T-cell (primary cell): Measurements from ENCODE around the gene SOX6. TPM values are rescaled to one million over a fixed set of nuclear protein-coding genes. Genes with fewer than 3 reads are reported as not detected.
"Not testable (repeated sequence)": the region's sequence is repeated elsewhere in the genome, so short reads cannot be mapped to it uniquely, and the experiment has no call there.

ENCODE experiments used
- ATAC-seq, 4 experiments: fragments of 200-7000 bp in 3 of 4; fragments of 150-1000 bp in 1 of 4; cut with Tn5 transposase; replicated peaks in 1 of 4; 1 replicate in 3 of 4; 2 replicates in 1 of 4; pipeline ENCODE4 v1.10.0; 2021; ENCODE audit warnings: moderate library complexity in 3 of 4, mild to moderate bottlenecking in 2 of 4, moderate number of reproducible peaks in 1 of 4
- CTCF ChIA-PET, 2 donors: fragments of 300-600 bp; sonication (Branson Sonifier 250); formaldehyde crosslinking; loops; one replicate each; lab custom pipeline; 2022; ENCODE audit warnings: antibody characterized with exemption in 2 of 2; lab: Charles Lee
- POLR2A ChIA-PET, 2 donors: fragments of 300-600 bp; sonication (Branson Sonifier 250); formaldehyde crosslinking; loops; one replicate each; lab custom pipeline; 2022; ENCODE audit warnings: antibody characterized with exemption in 2 of 2; lab: Charles Lee
- DNase-seq, 35 experiments: peaks; one replicate each; pipeline versions ENCODE4 v3.0.0 to v3.0.0-alpha.2; 2013 to 2023
- H3K27ac ChIP-seq: one replicate; pipeline ENCODE4 v1.5.1; 2013; ENCODE audit warnings: low read length
- H3K27me3 ChIP-seq, 2 experiments: replicated peaks in 1 of 2; 1 replicate in 1 of 2; 2 replicates in 1 of 2; pipeline versions ENCODE4 v1.6.1 to v1.7.0; 2013; ENCODE audit warnings: low read length in 1 of 2, mixed read lengths in 1 of 2; ENCODE audit not compliant: control insufficient read depth in 2 of 2, insufficient read depth in 2 of 2; ENCODE audit errors: extremely low read depth in 1 of 2
- H3K36me3 ChIP-seq, 2 donors: 1 replicate in 1 of 2; 2 replicates in 1 of 2; pipeline versions ENCODE4 v1.6.1 to v1.7.0; 2013; ENCODE audit warnings: low read length in 1 of 2; ENCODE audit not compliant: control insufficient read depth in 2 of 2, insufficient read depth in 1 of 2; ENCODE audit errors: extremely low read depth in 1 of 2
- H3K4me1 ChIP-seq, 2 experiments: 1 replicate in 1 of 2; 2 replicates in 1 of 2; pipeline versions ENCODE4 v1.6.1 to v1.7.0; 2013; ENCODE audit warnings: low read length in 2 of 2, mixed read lengths in 1 of 2; ENCODE audit not compliant: insufficient read depth in 2 of 2, control insufficient read depth in 1 of 2; ENCODE audit errors: extremely low read depth in 1 of 2
- H3K4me3 ChIP-seq, 2 donors: 1 replicate in 1 of 2; 2 replicates in 1 of 2; pipeline versions ENCODE4 v1.5.1 to v1.7.0; 2013; ENCODE audit warnings: mild to moderate bottlenecking in 2 of 2, low read length in 1 of 2, moderate library complexity in 1 of 2; ENCODE audit not compliant: control insufficient read depth in 1 of 2; ENCODE audit errors: extremely low read depth in 1 of 2
- H3K9me3 ChIP-seq: 2 replicates; pipeline ENCODE4 v1.7.0; 2013
- H3K27ac Mint-ChIP-seq, 2 donors: one replicate each; pipeline ENCODE4 v1.8.0; 2020 to 2021; ENCODE audit warnings: mild to moderate bottlenecking in 2 of 2, mixed read lengths in 2 of 2
- H3K27me3 Mint-ChIP-seq, 2 donors: one replicate each; pipeline ENCODE4 v1.8.0; 2021 to 2022; ENCODE audit warnings: mixed read lengths in 2 of 2
- H3K36me3 Mint-ChIP-seq: one replicate; pipeline ENCODE4 v1.8.0; 2021; ENCODE audit warnings: mixed read lengths
- H3K4me1 Mint-ChIP-seq, 3 donors: one replicate each; pipeline ENCODE4 v1.8.0; 2020 to 2022; ENCODE audit warnings: mixed read lengths in 3 of 3, mild to moderate bottlenecking in 1 of 3
- H3K4me3 Mint-ChIP-seq, 3 donors: one replicate each; pipeline ENCODE4 v1.8.0; 2020 to 2022; ENCODE audit warnings: mild to moderate bottlenecking in 3 of 3, mixed read lengths in 3 of 3, moderate library complexity in 3 of 3
- H3K9me3 Mint-ChIP-seq, 3 donors: one replicate each; pipeline ENCODE4 v1.8.0; 2020 to 2022; ENCODE audit warnings: mixed read lengths in 3 of 3
- WGBS: methylation state at CpG from one replicate; pipeline ENCODE4 v1.1.5; 2013; ENCODE audit warnings: missing lambda C conversion rate; ENCODE audit not compliant: insufficient coverage; 5-methylcytosine and 5-hydroxymethylcytosine counted together
- total RNA-seq, 35 experiments: library from RNA in 6 of 35; stranded (reverse) in 6 of 35; fragments of 120-200 nt in 1 of 35; gene quantifications; one replicate each; pipeline versions ENCODE4 v1.2.1 to v1.2.4 and lab custom pipeline; 2013 to 2026

The SOX6 gene
- total RNA-seq, 5 donors from 2014 or later (not counting 1 experiment from before 2014, with no cell fraction given) = 0.16 TPM; not detected in 4

DNA sequence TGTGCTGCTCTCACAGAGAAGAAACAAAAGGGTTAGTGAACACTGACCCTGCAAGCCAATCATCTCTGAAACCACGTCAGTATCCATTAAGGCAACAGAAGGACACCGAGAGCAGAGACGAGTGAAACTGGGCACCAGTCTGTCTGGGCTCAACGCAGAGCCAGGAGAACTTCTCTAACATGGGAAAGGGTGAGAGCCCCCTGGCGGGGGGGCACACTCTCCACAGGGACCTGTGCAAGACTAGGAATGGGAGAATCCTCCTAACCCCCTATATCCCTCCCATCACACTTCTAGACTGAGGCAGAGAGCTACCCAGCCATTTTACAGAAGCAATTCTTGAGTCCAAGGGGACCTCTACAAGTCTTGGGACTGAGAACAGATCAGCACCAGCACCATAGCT, 285.8 kb downstream of the SOX6 start:
- CTCF ChIA-PET = no interaction called here
- Mint-ChIP-seq H3K4me1 (no peaks in the 10 kb centered on the region), H3K9me3 (peaks cover 13 to 22% (median 17%) of the 10 kb centered on the region in 3 donors), H3K27ac (no peak overlapping the region), H3K4me3 (no peak overlapping the region), H3K36me3 (no peaks in the 10 kb centered on the region), H3K27me3 (no peaks in the 10 kb centered on the region)
- no peaks in the 10 kb centered on the region for H3K4me1 ChIP-seq
- H3K36me3 ChIP-seq = no peaks in the 10 kb centered on the region
- H3K9me3 ChIP-seq = no peaks in the 10 kb centered on the region
- WGBS = 68% methylated on average over 4 of the region's 5 CpGs
- H3K27ac ChIP-seq = no peak overlapping the region
- ATAC-seq (no peak), DNase-seq (no peak)
- H3K27me3 ChIP-seq = no peaks in the 10 kb centered on the region
- no peak overlapping the region for H3K4me3 ChIP-seq
- POLR2A ChIA-PET = no interaction called here

DNA sequence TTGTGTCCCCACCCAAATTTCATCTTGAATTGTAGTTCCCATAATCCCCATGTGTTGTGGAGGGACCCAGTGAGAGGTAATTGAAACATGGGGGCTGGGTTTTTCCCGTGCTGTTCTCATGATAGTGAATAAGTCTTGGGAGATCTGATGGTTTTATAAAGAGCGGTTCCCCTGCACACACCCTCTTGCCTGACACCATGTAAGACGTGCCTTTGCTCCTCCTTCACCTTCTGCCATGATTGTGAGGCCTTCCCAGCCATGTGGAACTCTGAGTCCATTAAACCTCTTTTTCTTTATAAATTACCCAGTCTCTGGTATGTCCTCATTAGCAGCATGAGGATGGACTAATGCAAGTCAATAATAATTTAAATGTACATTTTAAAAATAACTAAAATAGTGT, 289.1 kb downstream of the SOX6 start:
- H3K27me3 ChIP-seq, POLR2A ChIA-PET, H3K9me3 Mint-ChIP-seq, H3K4me3 Mint-ChIP-seq, CTCF ChIA-PET, H3K27ac ChIP-seq, H3K4me3 ChIP-seq, H3K9me3 ChIP-seq, H3K4me1 ChIP-seq, H3K4me1 Mint-ChIP-seq, H3K27me3 Mint-ChIP-seq, ATAC-seq, H3K27ac Mint-ChIP-seq, DNase-seq, H3K36me3 Mint-ChIP-seq, H3K36me3 ChIP-seq: not testable (repeated sequence)
- WGBS = no CpG with 5 or more reads among the region's 3 CpGs

DNA sequence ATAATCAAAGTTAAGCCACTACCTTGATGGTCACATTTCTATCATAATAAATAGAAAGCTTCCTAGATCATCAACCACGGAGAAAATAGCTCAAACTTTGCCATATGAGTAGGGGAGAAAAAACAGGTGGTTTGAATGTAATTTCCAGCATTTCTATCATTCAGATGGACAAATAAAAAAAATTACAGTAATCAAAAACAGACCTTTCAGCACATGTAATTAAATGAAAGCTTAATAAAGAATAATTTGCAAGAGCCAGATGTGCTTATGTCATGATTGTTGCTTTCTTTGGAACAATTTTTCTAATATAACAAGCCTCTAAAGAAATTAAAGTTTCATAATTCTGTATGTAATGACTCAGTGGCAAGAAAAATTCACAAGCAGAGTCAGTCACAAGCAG, 297.0 kb downstream of the SOX6 start:
- no peak overlapping the region for H3K27ac Mint-ChIP-seq
- no peaks in the 10 kb centered on the region for H3K27me3 Mint-ChIP-seq
- CTCF ChIA-PET = no interaction called here
- no peaks in the 10 kb centered on the region for H3K4me1 Mint-ChIP-seq
- no peak for DNase-seq
- no peaks in the 10 kb centered on the region for H3K36me3 Mint-ChIP-seq
- H3K9me3 Mint-ChIP-seq = peaks cover 2 to 11% (median 10%) of the 10 kb centered on the region in 3 donors
- POLR2A ChIA-PET = no interaction called here
- Histone ChIP-seq H3K27ac (no peak overlapping the region), H3K9me3 (no peaks in the 10 kb centered on the region), H3K27me3 (no peaks in the 10 kb centered on the region), H3K4me3 (no peak overlapping the region), H3K36me3 (no peaks in the 10 kb centered on the region), H3K4me1 (no peaks in the 10 kb centered on the region)
- ATAC-seq = no peak
- no CpG with 5 or more reads among the region's 1 CpG for whole genome bisulfite sequencing
- no peak overlapping the region for H3K4me3 Mint-ChIP-seq

DNA sequence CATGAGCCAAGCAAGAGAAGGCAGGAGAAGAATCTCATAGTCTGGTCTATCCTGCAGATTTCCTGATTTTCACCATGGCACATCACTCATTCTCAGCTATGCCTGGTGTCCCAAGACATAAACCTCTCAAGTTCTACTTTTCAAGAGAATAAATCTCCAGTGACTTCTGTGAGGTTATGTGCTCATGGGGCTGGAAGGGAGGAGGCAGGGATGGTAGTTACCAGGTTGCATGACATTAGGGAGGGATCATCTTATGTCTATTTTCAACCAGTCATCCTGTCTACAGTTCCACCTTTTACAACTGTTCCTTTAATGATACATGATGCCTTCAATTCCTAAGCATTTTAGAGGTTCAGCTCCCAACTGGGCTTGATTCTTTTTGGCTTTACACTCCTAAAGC, 297.7 kb downstream of the SOX6 start:
- ATAC-seq (no peak), DNase-seq (no peak)
- no peaks in the 10 kb centered on the region for H3K4me1 ChIP-seq
- no peak overlapping the region for H3K27ac ChIP-seq
- no peaks in the 10 kb centered on the region for H3K27me3 ChIP-seq
- Mint-ChIP-seq H3K4me1 (no peaks in the 10 kb centered on the region), H3K27ac (no peak overlapping the region), H3K9me3 (peaks cover 2 to 11% (median 10%) of the 10 kb centered on the region in 3 donors), H3K27me3 (no peaks in the 10 kb centered on the region), H3K4me3 (no peak overlapping the region), H3K36me3 (no peaks in the 10 kb centered on the region)
- H3K36me3 ChIP-seq = no peaks in the 10 kb centered on the region
- ChIA-PET POLR2A (no interaction called here), CTCF (no interaction called here)
- H3K4me3 ChIP-seq = no peak overlapping the region
- H3K9me3 ChIP-seq = no peaks in the 10 kb centered on the region

DNA sequence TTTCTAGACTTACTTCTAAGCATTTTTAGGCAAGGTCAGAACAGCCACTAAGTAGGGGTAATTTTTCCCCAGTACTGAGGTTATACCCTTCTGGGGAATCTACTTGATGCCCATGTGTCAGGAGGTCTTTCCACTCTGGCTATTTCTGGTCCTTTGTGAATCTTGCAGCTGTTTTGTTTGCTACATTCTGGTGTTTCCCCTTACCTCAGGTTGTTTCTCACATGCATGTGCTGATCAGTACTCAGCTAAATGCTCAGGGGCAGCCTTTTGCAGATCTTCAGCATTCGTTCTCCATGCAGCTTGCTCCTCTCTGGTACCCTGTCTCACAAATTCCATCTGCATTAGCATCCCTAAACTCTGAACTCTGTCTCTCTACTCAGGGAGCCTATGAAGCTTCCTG, 303.6 kb downstream of the SOX6 start:
- CTCF ChIA-PET = no interaction called here
- no peak overlapping the region for H3K27ac ChIP-seq
- no peak overlapping the region for H3K4me3 ChIP-seq
- no peaks in the 10 kb centered on the region for H3K36me3 ChIP-seq
- no peak overlapping the region for H3K27ac Mint-ChIP-seq
- no peaks in the 10 kb centered on the region for H3K9me3 ChIP-seq
- ATAC-seq = no peak
- H3K9me3 Mint-ChIP-seq = peaks cover 4 to 5% (median 4%) of the 10 kb centered on the region in 3 donors
- H3K4me1 ChIP-seq = no peaks in the 10 kb centered on the region
- no peaks in the 10 kb centered on the region for H3K36me3 Mint-ChIP-seq
- H3K27me3 Mint-ChIP-seq = no peaks in the 10 kb centered on the region
- no peaks in the 10 kb centered on the region for H3K27me3 ChIP-seq
- POLR2A ChIA-PET = no interaction called here
- WGBS = 33% methylated on average over 1 of the region's 1 CpG
- no peak for DNase-seq
- H3K4me1 Mint-ChIP-seq = no peaks in the 10 kb centered on the region
- H3K4me3 Mint-ChIP-seq = no peak overlapping the region

DNA sequence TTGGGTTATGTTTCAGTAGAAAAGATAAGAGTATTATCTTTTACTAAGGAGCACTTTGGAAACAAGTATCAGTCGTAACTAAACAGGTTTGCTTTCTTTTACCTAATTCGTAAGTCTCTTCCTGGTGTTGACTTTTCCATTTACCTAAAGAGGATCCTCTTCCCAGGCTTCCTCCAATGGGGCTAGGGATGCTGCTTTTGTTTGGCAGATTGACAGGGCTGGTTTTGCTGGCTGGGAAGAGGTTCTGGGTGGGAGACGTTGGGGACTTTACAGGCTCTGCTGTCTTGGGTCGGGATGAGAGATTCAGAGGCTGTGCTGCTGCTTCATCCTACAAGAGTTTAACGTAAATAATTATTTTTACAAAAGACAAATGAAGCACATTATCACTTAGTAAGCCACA, 306.7 kb downstream of the SOX6 start:
- H3K9me3 Mint-ChIP-seq = peaks cover 0 to 5% (median 3%) of the 10 kb centered on the region in 3 donors

DNA sequence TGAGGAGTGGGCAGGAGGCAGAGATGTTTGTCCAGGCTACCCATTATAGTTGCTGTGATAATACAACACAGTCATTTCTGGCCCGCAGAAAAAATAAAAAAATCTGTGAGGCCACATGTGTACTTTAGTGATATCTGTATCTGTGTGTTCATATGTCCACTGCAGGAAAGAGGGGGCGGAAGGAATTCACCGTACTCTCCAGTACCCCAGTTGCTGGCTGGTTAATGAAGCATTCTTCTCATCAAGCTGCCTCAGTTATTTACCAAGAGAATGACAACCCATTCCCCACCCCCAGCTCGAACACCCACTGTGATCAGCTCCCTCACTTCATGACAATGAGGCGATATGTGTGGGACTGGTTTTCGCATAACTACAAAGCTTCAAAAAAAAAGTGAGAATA, 309.3 kb downstream of the SOX6 start:
- Histone ChIP-seq H3K9me3 (no peaks in the 10 kb centered on the region), H3K36me3 (no peaks in the 10 kb centered on the region), H3K27ac (no peak overlapping the region), H3K4me1 (no peaks in the 10 kb centered on the region), H3K27me3 (no peaks in the 10 kb centered on the region), H3K4me3 (no peak overlapping the region)
- no peak overlapping the region for H3K27ac Mint-ChIP-seq
- POLR2A ChIA-PET = no interaction called here
- ATAC-seq (no peak), DNase-seq (no peak)
- H3K4me1 Mint-ChIP-seq = no peaks in the 10 kb centered on the region
- H3K4me3 Mint-ChIP-seq = no peak overlapping the region
- CTCF ChIA-PET = interaction anchor here in 1 of 2 donors (0.7 kb wide), 1 partner anchor 13 kb away, joined by 5 read pairs; no protein-coding TSS in a partner anchor
- peaks cover 0 to 3% (median 0%) of the 10 kb centered on the region in 3 donors for H3K9me3 Mint-ChIP-seq
- no peaks in the 10 kb centered on the region for H3K27me3 Mint-ChIP-seq
- 80% methylated on average over 1 of the region's 6 CpGs for WGBS
- no peaks in the 10 kb centered on the region for H3K36me3 Mint-ChIP-seq

More for the DNA sequence above, 306.7 kb downstream of the SOX6 start:
- H3K4me1 ChIP-seq = no peaks in the 10 kb centered on the region
- no peak overlapping the region for H3K27ac ChIP-seq
- no peak overlapping the region for H3K4me3 Mint-ChIP-seq
- no peaks in the 10 kb centered on the region for H3K4me1 Mint-ChIP-seq
- ATAC-seq (no peak), DNase-seq (no peak)
- no peaks in the 10 kb centered on the region for H3K9me3 ChIP-seq
- H3K27me3 ChIP-seq = no peaks in the 10 kb centered on the region
- CTCF ChIA-PET = no interaction called here
- H3K27ac Mint-ChIP-seq = no peak overlapping the region
- POLR2A ChIA-PET = no interaction called here
- H3K36me3 Mint-ChIP-seq = no peaks in the 10 kb centered on the region
- H3K27me3 Mint-ChIP-seq = no peaks in the 10 kb centered on the region
- H3K36me3 ChIP-seq = no peaks in the 10 kb centered on the region
- H3K4me3 ChIP-seq = no peak overlapping the region
- 100% methylated on average over 1 of the region's 5 CpGs for whole genome bisulfite sequencing
